Natural killer cell (primary cell): ENCODE results near the gene TGFBR3. TPM values are rescaled to one million over a fixed set of nuclear protein-coding genes. Genes with fewer than 3 reads are reported as not detected.

Experiments
- ATAC-seq, 3 donors: fragments of 150-1000 bp in 2 of 3; fragments of 200-7000 bp in 1 of 3; cut with Tn5 transposase; 1 replicate in 1 of 3; 2 replicates in 2 of 3; pipeline ENCODE4 v1.10.0; 2021; ENCODE audit warnings: mild to moderate bottlenecking in 2 of 3, moderate library complexity in 2 of 3
- DNase-seq, 2 donors: peaks; one replicate each; pipeline versions ENCODE4 v3.0.0 to v3.0.0-alpha.2; 2013 to 2021; ENCODE audit warnings: mixed read lengths in 1 of 2
- H3K27ac ChIP-seq: one replicate; pipeline ENCODE4 v1.5.1; 2013; ENCODE audit warnings: mild to moderate bottlenecking, low read length
- H3K27me3 ChIP-seq: one replicate; pipeline ENCODE4 v1.6.1; 2013; ENCODE audit warnings: low read length; ENCODE audit not compliant: control insufficient read depth, insufficient read depth
- H3K36me3 ChIP-seq: one replicate; pipeline ENCODE4 v1.6.1; 2013; ENCODE audit warnings: low read length; ENCODE audit not compliant: control insufficient read depth, insufficient read depth
- H3K4me1 ChIP-seq: one replicate; pipeline ENCODE4 v1.6.1; 2013; ENCODE audit warnings: low read length; ENCODE audit not compliant: control insufficient read depth, insufficient read depth
- H3K4me3 ChIP-seq: one replicate; pipeline ENCODE4 v1.5.1; 2013; ENCODE audit warnings: low read length
- H3K9me3 ChIP-seq: one replicate; pipeline ENCODE4 v1.6.1; 2013; ENCODE audit warnings: low read length; ENCODE audit not compliant: control insufficient read depth, insufficient read depth
- H3K27ac Mint-ChIP-seq, 2 donors: one replicate each; pipeline ENCODE4 v1.8.0; 2022; ENCODE audit warnings: mild to moderate bottlenecking in 2 of 2, mixed read lengths in 2 of 2, moderate library complexity in 1 of 2
- H3K27me3 Mint-ChIP-seq, 2 donors: one replicate each; pipeline ENCODE4 v1.8.0; 2022; ENCODE audit warnings: low read depth in 2 of 2, mixed read lengths in 2 of 2
- H3K36me3 Mint-ChIP-seq: one replicate; pipeline ENCODE4 v1.8.0; 2022; ENCODE audit warnings: mixed read lengths
- H3K4me1 Mint-ChIP-seq, 2 donors: one replicate each; pipeline ENCODE4 v1.8.0; 2022; ENCODE audit warnings: mixed read lengths in 2 of 2
- H3K4me3 Mint-ChIP-seq: one replicate; pipeline ENCODE4 v1.8.0; 2022; ENCODE audit warnings: mild to moderate bottlenecking, moderate library complexity, mixed read lengths
- H3K9me3 Mint-ChIP-seq, 2 donors: one replicate each; pipeline ENCODE4 v1.8.0; 2022; ENCODE audit warnings: mixed read lengths in 2 of 2
- CTCF ChIP-seq: fragments of 200-600 bp; IDR thresholded peaks from one replicate; pipeline ENCODE4 v1.8.0; 2022; ENCODE audit warnings: antibody characterized with exemption
- WGBS: methylation state at CpG from one replicate; pipeline ENCODE4 v1.1.7; 2013; ENCODE audit warnings: missing lambda C conversion rate; ENCODE audit not compliant: insufficient coverage; 5-methylcytosine and 5-hydroxymethylcytosine counted together
- intact Hi-C: fragments of 100-400 bp; cut with micrococcal nuclease; formaldehyde crosslinking; loops from one replicate; pipeline ENCODE4 v1.14.2; 2022
- total RNA-seq, 4 donors: library from RNA; stranded (reverse); fragments of 120-200 nt in 1 of 4; gene quantifications; one replicate each; pipeline versions ENCODE4 v1.2.3 to v1.2.4, GENCODE V29; 2013 to 2022

Gene TGFBR3
- total RNA-seq, 3 donors from 2014 or later (not counting 1 experiment from before 2014, with no cell fraction given), result 225 to 274 (median 243) TPM

- Mint-ChIP-seq H3K36me3 (peaks cover 52% of the 10 kb centered on the region), H3K27me3 (no peaks in the 10 kb centered on the region), H3K9me3 (no peaks in the 10 kb centered on the region), H3K4me1 (peaks cover 63 to 64% of the 10 kb centered on the region in 2 donors), H3K4me3 (no peak overlapping the region), H3K27ac (peak overlapping the region; percentile 94 to 99)
- Histone ChIP-seq H3K27ac (peak overlapping the region; percentile 0), H3K4me3 (no peak overlapping the region), H3K27me3 (no peaks in the 10 kb centered on the region), H3K9me3 (no peaks in the 10 kb centered on the region), H3K4me1 (peaks cover 32% of the 10 kb centered on the region), H3K36me3 (peaks cover 78% of the 10 kb centered on the region)
- intact Hi-C loops, result loop anchor here (5.0 kb wide), 3 partner anchors 37 to 212 kb away; no protein-coding TSS in a partner anchor
- no peak for TF ChIP-seq CTCF
- WGBS, result 88% methylated on average over 8 of the region's 8 CpGs
- DNase-seq (no peak), ATAC-seq (no peak)
Observed at GRCh38 chr1:91714867-91715381, 171.0 kb downstream of the TGFBR3 start.

GRCh38 chr1:91712981-91713841 is 172.7 kb downstream of the TGFBR3 start:
- peaks cover 78% of the 10 kb centered on the region for H3K36me3 ChIP-seq
- WGBS, result 42% methylated on average over 13 of the region's 15 CpGs
- DNase-seq (peak; percentile 57 to 73), ATAC-seq (peak; percentile 87 to 93 (median 92))
- H3K27me3 ChIP-seq, result no peaks in the 10 kb centered on the region
- no peaks in the 10 kb centered on the region for H3K9me3 Mint-ChIP-seq
- H3K36me3 Mint-ChIP-seq, result peaks cover 45% of the 10 kb centered on the region
- TF ChIP-seq CTCF, result no peak
- H3K4me3 Mint-ChIP-seq, result peak overlapping the region; percentile 82
- intact Hi-C loops, result loop anchor here (1.0 to 5.0 kb wide), 6 partner anchors 39 to 214 kb away; no protein-coding TSS in a partner anchor
- H3K4me3 ChIP-seq, result no peak overlapping the region
- peaks cover 35% of the 10 kb centered on the region for H3K4me1 ChIP-seq
- peak overlapping the region; percentile 70 for H3K27ac ChIP-seq
- H3K27me3 Mint-ChIP-seq, result no peaks in the 10 kb centered on the region
- no peaks in the 10 kb centered on the region for H3K9me3 ChIP-seq
- H3K27ac Mint-ChIP-seq, result peak overlapping the region; percentile 94 to 99
- H3K4me1 Mint-ChIP-seq, result peaks cover 70 to 76% of the 10 kb centered on the region in 2 donors

- no peak for TF ChIP-seq CTCF
- no peak overlapping the region for H3K4me3 ChIP-seq
- ATAC-seq, result no peak
- 68% methylated on average over 2 of the region's 3 CpGs for WGBS
- H3K27me3 Mint-ChIP-seq, result no peaks in the 10 kb centered on the region
- peaks cover 53% of the 10 kb centered on the region for H3K36me3 Mint-ChIP-seq
- no peaks in the 10 kb centered on the region for H3K9me3 Mint-ChIP-seq
- DNase-seq, result peak in 1 of 2 donors; percentile 12
- H3K4me3 Mint-ChIP-seq, result peak overlapping the region; percentile 82
- H3K4me1 ChIP-seq, result peaks cover 38% of the 10 kb centered on the region
- peak overlapping the region; percentile 70 for H3K27ac ChIP-seq
- peak overlapping the region; percentile 94 to 99 for H3K27ac Mint-ChIP-seq
- no peaks in the 10 kb centered on the region for H3K27me3 ChIP-seq
- no peaks in the 10 kb centered on the region for H3K9me3 ChIP-seq
- H3K36me3 ChIP-seq, result peaks cover 81% of the 10 kb centered on the region
- intact Hi-C loops, result loop anchor here (2.0 to 5.0 kb wide), 5 partner anchors 40 to 215 kb away; no protein-coding TSS in a partner anchor
- peaks cover 78 to 84% of the 10 kb centered on the region in 2 donors for H3K4me1 Mint-ChIP-seq
Observed at GRCh38 chr1:91712393-91712792, 173.6 kb downstream of the TGFBR3 start.
